Frontal cortex (tissue), 4 donors: Measurements from ENCODE around the gene ALDH2. TPM values are rescaled to one million over a fixed set of nuclear protein-coding genes. Genes with fewer than 3 reads are reported as not detected.
"Not testable (repeated sequence)": the region's sequence is repeated elsewhere in the genome, so short reads cannot be mapped to it uniquely, and the experiment has no call there.

Experiments
- DNase-seq, 2 donors: peaks; one replicate each; pipeline ENCODE4 v3.0.0; 2012; ENCODE audit warnings: low spot score in 2 of 2
- FAIRE-seq: peaks from 2 replicates; lab custom pipeline; 2012; peaks lifted over from hg19 to GRCh38; lab: Jason Lieb, UNC
- total RNA-seq: library from RNA; depleted of rRNA; stranded (reverse); fragments of >200 nt; gene quantifications from one replicate; pipeline ENCODE4 v1.2.3, GENCODE V29; 2014
- donor health status: control.
- donor health status: control.
- donor health status: control.

ALDH2 gene
- total RNA-seq, 1 donor from 2014 or later = 24.1 TPM

DNA sequence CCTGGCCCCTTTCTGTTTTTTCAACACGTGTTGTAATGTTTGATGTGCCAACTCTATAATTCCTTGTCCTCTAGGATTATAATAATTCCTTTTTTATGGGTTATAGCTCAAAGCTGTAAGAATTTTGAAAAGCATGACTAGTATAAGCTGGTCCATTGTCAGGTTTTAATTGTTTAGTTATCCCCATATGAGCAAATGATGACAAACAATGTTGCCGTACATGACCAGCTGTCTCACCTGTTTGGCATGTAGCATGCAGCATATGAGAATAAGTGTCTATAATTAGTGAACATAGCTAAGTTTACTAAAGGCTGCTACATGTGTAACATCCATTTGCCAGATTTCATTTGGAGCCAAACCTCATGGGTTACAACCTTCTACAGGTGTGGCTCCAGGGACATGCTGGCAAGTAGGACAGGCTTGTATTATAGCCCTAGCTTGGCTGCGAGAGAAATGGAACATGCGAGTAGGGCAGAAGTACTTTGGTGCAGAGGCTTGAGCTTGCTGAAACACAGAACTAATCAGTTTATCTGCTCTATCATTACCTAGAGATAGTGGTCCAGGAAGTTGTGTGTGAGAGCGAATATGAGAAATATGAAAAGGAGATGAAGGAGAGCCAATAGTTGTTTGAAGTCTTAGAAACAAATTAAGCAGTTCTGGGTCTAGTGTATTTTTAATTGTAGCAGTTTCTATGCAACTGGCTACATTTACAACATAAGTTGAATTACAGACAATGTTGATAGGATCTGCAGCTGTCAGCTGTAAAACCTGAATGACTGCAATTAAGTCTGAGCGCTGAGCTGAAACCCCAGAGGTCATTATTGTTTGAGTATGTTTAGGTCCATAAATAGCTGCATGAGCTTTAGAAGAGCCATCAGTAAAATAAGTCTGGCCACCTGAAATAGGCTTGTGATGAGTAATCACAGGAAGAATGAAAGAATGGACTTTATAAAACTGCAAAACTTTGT is 52.7 kb downstream of the ALDH2 start:
- FAIRE-seq = no peak
- no peak for DNase-seq

DNA sequence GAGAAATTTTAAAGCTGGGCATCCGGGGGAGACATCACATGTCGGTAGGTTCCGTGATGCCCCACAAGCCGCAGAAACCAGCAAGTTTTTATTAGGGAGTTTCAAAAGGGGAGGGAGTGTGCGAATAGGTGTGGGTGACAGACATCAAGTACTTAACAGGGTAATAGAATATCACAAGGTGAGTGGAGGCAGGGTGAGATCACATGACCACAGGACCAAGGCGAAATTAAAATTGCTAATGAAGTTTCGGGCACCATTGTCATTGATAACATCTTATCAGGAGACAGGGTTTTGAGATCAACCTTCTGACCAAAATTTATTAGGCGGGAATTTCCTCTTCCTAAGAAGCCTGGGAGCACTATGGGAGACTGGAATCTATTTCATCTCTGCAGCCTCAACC is 54.1 kb downstream of the ALDH2 start:
- FAIRE-seq, DNase-seq: not testable (repeated sequence)

GRCh38 chr12:111822886-111823285 is 56.2 kb downstream of the ALDH2 start:
- DNase-seq (no peak), FAIRE-seq (no peak)

DNA sequence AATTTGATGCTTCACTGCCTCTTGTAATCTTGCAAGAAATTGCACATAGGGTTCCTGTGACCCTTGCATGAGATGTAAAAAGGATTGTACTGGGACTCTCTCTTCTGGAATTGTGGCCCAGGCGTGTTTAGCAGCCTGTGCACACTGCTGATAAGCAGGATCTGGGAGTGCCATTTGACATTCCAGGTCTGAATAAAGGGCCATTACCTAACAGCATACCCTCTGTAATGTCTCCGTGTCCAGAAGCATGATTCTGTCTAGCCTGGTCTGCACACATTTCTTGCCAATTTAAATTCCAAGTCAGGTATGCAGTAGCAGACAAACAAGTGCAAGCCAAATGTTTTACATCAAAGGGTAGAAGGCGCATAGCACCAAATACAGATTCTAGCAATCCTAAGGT is 57.2 kb downstream of the ALDH2 start:
- no peak for FAIRE-seq
- no peak for DNase-seq

- not testable (repeated sequence) for DNase-seq, FAIRE-seq
These were observed 57.6 kb downstream of the ALDH2 start for GRCh38 chr12:111824312-111824711.

DNA sequence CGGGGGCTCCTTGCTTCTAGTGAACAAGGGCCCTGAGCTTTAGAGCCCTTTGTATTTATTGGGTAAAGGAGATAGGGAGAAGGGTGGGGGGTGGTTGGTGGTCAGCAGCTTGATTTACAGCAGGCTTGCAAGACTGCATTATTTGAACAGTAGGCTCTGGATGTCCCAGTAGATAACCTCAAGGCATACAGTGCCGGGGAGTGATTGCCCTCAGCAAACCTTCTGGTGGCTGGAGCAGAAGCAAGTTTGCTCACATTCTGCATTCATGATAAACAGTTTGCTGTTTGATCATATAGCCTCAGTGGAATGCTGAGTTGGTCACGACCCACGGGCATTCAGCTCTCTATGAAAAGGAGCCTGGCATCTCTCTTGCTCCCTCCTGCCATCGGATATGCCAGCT is 58.8 kb downstream of the ALDH2 start:
- DNase-seq (no peak), FAIRE-seq (no peak)

GRCh38 chr12:111826316-111826715 is 59.6 kb downstream of the ALDH2 start:
- DNase-seq = no peak

DNA sequence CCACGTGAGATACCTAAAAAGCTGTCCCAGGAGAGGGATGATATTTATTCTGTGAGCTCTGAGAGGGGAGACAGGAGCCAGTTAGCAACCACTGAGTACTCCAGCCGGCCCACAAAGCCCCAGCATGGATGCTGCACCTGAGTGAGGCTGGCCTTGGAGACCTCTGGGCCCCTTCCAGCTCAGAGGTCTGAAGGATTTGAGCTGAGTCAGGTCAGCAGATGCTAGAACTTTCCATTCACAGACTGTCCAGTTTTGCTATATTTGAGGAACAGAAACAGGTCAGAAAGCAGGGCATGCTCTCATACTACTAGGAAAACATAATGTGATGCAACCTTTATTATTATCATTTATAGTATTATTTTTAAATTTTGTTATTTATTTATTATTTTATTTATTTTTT is 60.3 kb downstream of the ALDH2 start:
- no peak for FAIRE-seq
- no peak for DNase-seq

More at GRCh38 chr12:111826316-111826715, 59.6 kb downstream of the ALDH2 start:
- no peak for FAIRE-seq

GRCh38 chr12:111827907-111828306 is 61.2 kb downstream of the ALDH2 start:
- FAIRE-seq (no peak), DNase-seq (no peak)

DNA sequence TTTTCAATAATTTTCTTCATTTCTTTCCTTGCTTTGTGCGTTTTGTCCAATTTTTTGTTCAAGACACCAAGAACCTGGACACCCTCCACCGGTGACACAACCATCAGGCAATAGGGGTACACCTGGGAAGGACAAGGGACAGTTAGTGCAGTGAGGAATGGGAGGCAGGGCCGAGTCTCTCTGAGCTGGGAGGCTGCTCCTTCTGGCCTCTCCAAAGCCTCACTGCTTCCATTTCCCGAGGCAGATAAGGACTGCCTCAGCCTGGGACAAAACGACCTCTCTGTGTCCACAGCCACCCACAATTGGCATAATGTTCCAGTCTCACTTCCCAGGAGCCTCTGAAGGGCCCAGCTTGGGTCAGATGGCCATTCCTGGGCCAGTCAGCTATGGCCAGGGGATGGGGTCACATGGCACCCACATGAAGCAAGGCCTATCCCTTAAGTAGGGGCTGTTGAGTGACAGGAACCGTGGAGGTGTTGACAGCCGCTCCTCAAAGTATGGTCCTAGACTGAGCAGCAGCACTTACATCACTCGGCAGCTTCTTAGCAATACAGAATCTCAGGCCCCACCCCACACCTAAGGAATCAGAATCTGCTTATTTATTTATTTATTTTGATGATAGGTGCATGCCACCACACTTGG is 61.7 kb downstream of the ALDH2 start:
- no peak for DNase-seq
- FAIRE-seq = no peak

DNA sequence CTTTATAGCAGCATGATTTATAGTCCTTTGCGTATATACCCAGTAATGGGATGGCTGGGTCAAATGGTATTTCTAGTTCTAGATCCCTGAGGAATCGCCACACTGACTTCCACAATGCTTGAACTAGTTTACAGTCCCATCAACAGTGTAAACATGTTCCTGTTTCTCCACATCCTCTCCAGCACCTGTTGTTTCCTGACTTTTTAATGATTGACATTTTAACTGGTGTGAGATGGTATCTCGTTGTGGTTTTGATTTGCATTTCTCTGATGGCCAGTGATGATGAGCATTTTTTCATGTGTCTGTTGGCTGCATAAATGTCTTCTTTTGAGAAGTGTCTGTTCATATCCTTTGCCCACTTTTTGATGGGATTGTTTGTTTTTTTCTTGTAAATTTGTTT is 62.9 kb downstream of the ALDH2 start:
- not testable (repeated sequence) for FAIRE-seq, DNase-seq

DNA sequence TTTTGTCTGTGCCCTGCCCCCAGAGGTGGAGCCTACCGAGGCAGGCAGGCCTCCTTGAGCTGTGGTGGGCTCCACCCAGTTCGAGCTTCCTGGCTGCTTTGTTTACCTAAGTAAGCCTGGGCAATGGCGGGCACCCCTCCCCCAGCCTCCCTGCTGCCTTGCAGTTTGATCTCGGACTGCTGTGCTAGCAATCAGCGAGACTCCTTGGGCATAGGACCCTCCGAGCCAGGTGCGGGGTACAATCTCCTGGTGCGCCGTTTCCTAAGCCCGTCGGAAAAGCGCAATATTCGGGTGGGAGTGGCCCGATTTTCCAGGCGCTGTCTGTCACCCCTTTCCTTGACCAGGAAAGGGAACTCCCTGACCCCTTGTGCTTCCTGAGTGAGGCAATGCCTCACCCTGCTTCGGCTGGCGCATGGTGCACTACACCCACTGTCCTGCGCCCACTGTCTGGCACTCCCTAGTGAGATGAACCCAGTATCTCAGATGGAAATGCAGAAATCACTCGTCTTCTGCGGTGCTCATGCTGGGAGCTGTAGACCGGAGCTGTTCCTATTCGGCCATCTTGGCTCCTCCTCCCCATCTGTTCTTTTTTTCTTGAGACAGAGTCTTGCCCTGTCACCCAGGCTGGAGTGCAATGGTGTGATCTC is 68.1 kb downstream of the ALDH2 start:
- not testable (repeated sequence) for FAIRE-seq, DNase-seq

- not testable (repeated sequence) for DNase-seq, FAIRE-seq
These were observed 68.9 kb downstream of the ALDH2 start for GRCh38 chr12:111835531-111836181.

- DNase-seq = peak in 1 of 2 donors; percentile 13
These were observed 71.6 kb downstream of the ALDH2 start for GRCh38 chr12:111838353-111838752.

GRCh38 chr12:111840807-111841206 is 74.1 kb downstream of the ALDH2 start:
- FAIRE-seq (no peak), DNase-seq (no peak)

More at GRCh38 chr12:111838353-111838752, 71.6 kb downstream of the ALDH2 start:
- FAIRE-seq = no peak

DNA sequence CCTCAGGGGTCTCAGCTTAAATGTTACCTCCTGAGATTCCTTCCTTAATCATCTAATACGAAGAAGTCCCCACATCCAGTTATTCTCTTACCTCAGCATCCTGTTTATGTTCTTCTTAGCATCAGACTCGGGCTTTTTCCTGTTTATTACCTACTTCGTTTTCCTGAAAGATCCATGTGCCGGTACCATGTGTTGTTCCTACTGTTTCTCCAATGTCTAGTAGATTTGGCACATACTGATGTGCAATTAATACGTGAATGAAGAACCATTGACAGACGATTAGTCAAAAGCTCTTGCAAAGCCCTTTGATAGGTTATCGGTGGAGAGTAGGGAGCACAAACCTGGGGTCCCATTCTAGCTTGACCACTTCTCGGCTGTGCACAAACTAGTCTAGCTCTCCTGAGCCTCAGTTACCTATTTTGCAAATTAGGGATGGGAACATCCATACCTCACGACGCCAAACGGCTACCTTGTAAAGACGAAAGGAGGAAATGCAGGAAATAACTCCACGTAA is 74.6 kb downstream of the ALDH2 start:
- FAIRE-seq (no peak), DNase-seq (peak in 1 of 2 donors; percentile 27)

DNA sequence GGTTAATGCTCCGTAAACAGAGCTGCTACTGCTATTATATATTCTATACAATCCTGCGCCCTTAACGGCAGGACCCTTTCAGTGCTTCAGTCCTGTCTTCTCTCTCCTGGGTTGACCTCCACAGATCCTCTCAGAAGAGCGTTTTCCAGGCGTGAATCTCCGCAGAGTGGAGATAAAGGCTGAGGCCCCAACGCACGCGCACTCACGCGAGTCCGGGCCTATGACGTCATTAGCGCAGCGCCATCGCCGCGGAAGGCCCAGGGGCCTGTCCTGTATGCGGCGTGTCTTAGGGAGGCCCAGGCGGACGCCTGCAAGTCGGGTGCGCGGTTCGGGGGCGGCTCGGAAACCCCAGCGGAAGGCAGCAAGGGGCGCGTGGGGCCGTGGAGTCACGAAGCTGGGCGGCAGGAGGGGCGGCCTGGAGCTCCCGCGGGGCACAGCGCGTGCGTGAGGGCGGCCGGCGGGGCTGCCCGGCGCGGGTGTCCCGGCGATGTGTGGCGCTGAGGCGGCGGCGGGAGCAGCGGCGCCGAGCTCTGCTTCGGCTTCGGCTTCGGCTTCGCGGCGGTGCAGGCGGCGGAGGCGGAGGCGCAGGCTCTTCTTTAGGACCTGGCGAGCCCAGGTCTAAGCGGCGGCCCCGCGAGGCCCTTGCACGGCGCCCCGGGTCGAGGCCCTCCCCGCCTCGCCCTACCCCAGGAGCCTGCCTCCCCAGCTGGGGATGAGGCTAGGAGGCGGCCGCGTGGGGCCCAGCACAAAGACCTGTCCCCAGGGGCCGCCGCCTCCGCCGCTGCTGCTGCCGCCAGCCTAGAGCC is 75.2 kb downstream of the ALDH2 start, which contains the start of gene MAPKAPK5:
Gene MAPKAPK5 (plus strand): TSS at position 479 of the 806 bp plus-strand sequence. CDS start 506 bp downstream, outside the sequence.
- DNase-seq = peak; percentile 95 to 97
- FAIRE-seq = no peak

- DNase-seq = peak in 1 of 2 donors; percentile 13
These were observed 76.0 kb downstream of the ALDH2 start for GRCh38 chr12:111842556-111843396.

More at GRCh38 chr12:111842556-111843396, 76.0 kb downstream of the ALDH2 start:
- FAIRE-seq = no peak
